Spleen (tissue), 11 donors: Measurements from ENCODE around the gene PITPNM1. TPM values are rescaled to one million over a fixed set of nuclear protein-coding genes. Genes with fewer than 3 reads are reported as not detected.

Source experiments
- DNase-seq: peaks from one replicate; pipeline ENCODE4 v3.0.0-alpha.2; 2020
- H3K27ac ChIP-seq, 8 donors: fragments of 200-600 bp; sonication (generic) in 7 of 8; 1 replicate in 4 of 8; 2 replicates in 4 of 8; pipeline versions ENCODE4 v1.5.0 to v1.8.0; 2016 to 2021; ENCODE audit warnings: inconsistent platforms in 4 of 8, mild to moderate bottlenecking in 4 of 8, moderate library complexity in 1 of 8
- H3K27me3 ChIP-seq, 7 donors: fragments of 200-600 bp; sonication (generic) in 6 of 7; replicated peaks in 1 of 7; 1 replicate in 4 of 7; 2 replicates in 3 of 7; pipeline versions ENCODE4 v1.5.0 to v1.8.0; 2016 to 2021; ENCODE audit warnings: inconsistent platforms in 3 of 7, mild to moderate bottlenecking in 1 of 7
- H3K36me3 ChIP-seq, 6 donors: fragments of 200-600 bp; sonication (generic) in 5 of 6; 1 replicate in 4 of 6; 2 replicates in 2 of 6; pipeline versions ENCODE4 v1.5.0 to v1.8.0; 2016 to 2021; ENCODE audit warnings: inconsistent platforms in 2 of 6
- H3K4me1 ChIP-seq, 6 donors: fragments of 200-600 bp; sonication (generic) in 5 of 6; 1 replicate in 3 of 6; 2 replicates in 3 of 6; pipeline versions ENCODE4 v1.5.0 to v1.8.0; 2016 to 2021; ENCODE audit warnings: inconsistent platforms in 3 of 6
- H3K4me3 ChIP-seq, 8 donors: fragments of 200-600 bp; sonication (generic) in 7 of 8; 1 replicate in 4 of 8; 2 replicates in 4 of 8; pipeline versions ENCODE4 v1.5.0 to v1.8.0; 2016 to 2021; ENCODE audit warnings: inconsistent platforms in 4 of 8, mild to moderate bottlenecking in 4 of 8, moderate library complexity in 2 of 8
- H3K9me3 ChIP-seq, 8 donors: fragments of 200-600 bp; sonication (generic) in 7 of 8; 1 replicate in 4 of 8; 2 replicates in 4 of 8; pipeline versions ENCODE4 v1.5.0 to v1.8.0; 2016 to 2021; ENCODE audit warnings: inconsistent platforms in 4 of 8
- POLR2A ChIP-seq, 3 donors: fragments of 450-650 bp; IDR thresholded peaks; one replicate each; pipeline ENCODE4 v1.5.1; 2017; ENCODE audit warnings: antibody characterized with exemption in 3 of 3, mild to moderate bottlenecking in 1 of 3
- POLR2AphosphoS5 ChIP-seq, 3 donors: sonication (generic); formaldehyde crosslinking; IDR thresholded peaks; one replicate each; pipeline ENCODE4 v1.5.1; 2017; ENCODE audit warnings: antibody characterized with exemption in 3 of 3
- WGBS, 5 donors: extraction: QIAGEN DNeasy Blood & Tissue Kit in 3 of 5; methylation state at CpG; one replicate each; pipeline versions ENCODE4 v1.1.5 to v1.1.7; 2013 to 2018; 5-methylcytosine and 5-hydroxymethylcytosine counted together
- intact Hi-C: fragments of 100-400 bp; cut with DNase I; formaldehyde crosslinking; loops from one replicate; pipeline ENCODE4 v1.15.0; 2023; ENCODE audit warnings: low total_unique reads
- polyA plus RNA-seq, 3 donors: library from polyadenylated mRNA; stranded (reverse); fragments of 200-250 nt; gene quantifications; one replicate each; pipeline ENCODE4 v1.2.1, GENCODE V29; 2013
- total RNA-seq, 7 donors: library from RNA; depleted of rRNA in 3 of 7; stranded (reverse); fragments of >200 nt in 3 of 7; fragmentation: NEBNext Ultra II Directional in 4 of 7; extraction: Animal tissue kit (Norgen Biotek cat#: 25700) in 4 of 7; gene quantifications; one replicate each; pipeline versions ENCODE4 v1.1.0 to v1.2.1, GENCODE V29; 2016 to 2021
- TF ChIP-seq, protein P1 (sequence below), 11 experiments: fragments of 200-600 bp in 7 of 11; fragments of 450-650 bp in 4 of 11; sonication (generic) in 4 of 11; IDR thresholded peaks in 8 of 11; conservative IDR thresholded peaks in 3 of 11; 1 replicate in 7 of 11; 2 replicates in 4 of 11; pipeline versions ENCODE4 v1.4.0 to v1.8.0; 2016 to 2021; ENCODE audit warnings: antibody characterized with exemption in 11 of 11, inconsistent platforms in 4 of 11, mild to moderate bottlenecking in 1 of 11
- donor health status: healthy with polysubstance abuse.
- donor health status: DM: no; HTN: no; CAD: no; lungs with moderate emphysema.
- donor health status: DM: no; HTN: no; CAD: no.
- donor health status: Bipolar disorder and iron deficiency.
- donor health status: healthy.
- donor health status: DM: no; HTN: no; CAD: no.
- donor health status: DM: yes; HTN: yes; CAD: no.

The PITPNM1 gene
- total and polyA plus RNA-seq, 10 donors: 17.8 to 86.9 (median 64.9) TPM

DNA sequence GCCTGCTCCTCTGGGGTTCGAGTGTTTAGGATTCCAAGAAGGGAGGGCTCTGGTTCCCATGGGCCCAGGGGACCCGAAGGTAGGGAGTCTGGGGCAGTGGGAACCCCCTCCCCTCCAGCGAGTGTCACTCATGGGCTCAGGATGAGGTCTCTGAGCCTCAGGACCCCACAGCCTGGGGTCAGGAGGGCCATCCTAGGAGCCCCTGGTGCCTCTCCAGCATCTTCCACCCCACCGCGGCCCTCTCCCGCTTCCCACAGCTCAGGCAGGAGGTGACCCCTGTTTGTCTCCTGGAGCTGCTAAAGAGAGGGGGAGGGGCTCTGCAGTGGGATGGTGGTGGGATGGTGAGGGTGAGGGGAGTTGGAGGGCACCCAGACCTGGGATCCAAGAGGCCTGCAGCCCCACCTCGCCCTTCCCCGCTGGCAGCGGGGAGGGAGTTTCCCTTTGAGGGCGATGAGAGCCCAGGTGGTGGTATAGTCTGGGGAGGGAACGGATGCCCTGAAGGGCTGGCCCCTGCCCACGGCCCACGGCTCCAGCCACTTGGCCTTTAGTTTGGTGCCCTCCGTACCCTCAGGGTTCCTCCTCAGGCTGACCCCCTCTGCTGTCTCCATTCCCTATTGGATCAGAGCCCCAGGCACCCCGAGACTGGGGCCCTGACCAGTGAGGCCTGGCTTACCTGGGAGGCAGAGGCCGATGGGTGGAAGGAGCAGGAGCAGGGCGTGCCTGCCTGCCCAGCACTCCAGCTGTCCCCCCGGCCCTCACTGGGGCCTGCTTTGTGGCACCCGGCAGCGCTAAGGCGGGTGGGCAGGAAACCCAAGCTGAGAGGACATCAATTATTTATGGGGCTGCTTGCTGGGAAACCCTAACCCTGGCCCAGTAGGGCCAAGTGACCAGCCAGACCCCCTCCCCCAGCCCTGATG, 51.1 kb downstream of the PITPNM1 start:
- H3K9me3 ChIP-seq: no peaks in the 10 kb centered on the region
- no peaks in the 10 kb centered on the region for H3K27me3 ChIP-seq
- no peak overlapping the region for H3K27ac ChIP-seq
- peaks cover 11 to 90% (median 51%) of the 10 kb centered on the region in 6 donors for H3K4me1 ChIP-seq
- TF ChIP-seq POLR2AphosphoS5 (IDR thresholded peaks at IDR 0.05) (no peak), POLR2A (IDR thresholded peaks at IDR 0.05) (no peak)
- TF ChIP-seq, protein P1, sequence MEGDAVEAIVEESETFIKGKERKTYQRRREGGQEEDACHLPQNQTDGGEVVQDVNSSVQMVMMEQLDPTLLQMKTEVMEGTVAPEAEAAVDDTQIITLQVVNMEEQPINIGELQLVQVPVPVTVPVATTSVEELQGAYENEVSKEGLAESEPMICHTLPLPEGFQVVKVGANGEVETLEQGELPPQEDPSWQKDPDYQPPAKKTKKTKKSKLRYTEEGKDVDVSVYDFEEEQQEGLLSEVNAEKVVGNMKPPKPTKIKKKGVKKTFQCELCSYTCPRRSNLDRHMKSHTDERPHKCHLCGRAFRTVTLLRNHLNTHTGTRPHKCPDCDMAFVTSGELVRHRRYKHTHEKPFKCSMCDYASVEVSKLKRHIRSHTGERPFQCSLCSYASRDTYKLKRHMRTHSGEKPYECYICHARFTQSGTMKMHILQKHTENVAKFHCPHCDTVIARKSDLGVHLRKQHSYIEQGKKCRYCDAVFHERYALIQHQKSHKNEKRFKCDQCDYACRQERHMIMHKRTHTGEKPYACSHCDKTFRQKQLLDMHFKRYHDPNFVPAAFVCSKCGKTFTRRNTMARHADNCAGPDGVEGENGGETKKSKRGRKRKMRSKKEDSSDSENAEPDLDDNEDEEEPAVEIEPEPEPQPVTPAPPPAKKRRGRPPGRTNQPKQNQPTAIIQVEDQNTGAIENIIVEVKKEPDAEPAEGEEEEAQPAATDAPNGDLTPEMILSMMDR (IDR thresholded peaks at IDR 0.05 in 8 of 11, conservative IDR thresholded peaks at IDR 0.05 in 3 of 11): no peak
- 79 to 86% (median 82%) methylated on average over 17 to 21 of the region's 21 CpGs for WGBS, 5 donors
- no peak for DNase-seq
- no peaks in the 10 kb centered on the region for H3K36me3 ChIP-seq
- H3K4me3 ChIP-seq: no peak overlapping the region
- intact Hi-C loops: no loop called here

DNA sequence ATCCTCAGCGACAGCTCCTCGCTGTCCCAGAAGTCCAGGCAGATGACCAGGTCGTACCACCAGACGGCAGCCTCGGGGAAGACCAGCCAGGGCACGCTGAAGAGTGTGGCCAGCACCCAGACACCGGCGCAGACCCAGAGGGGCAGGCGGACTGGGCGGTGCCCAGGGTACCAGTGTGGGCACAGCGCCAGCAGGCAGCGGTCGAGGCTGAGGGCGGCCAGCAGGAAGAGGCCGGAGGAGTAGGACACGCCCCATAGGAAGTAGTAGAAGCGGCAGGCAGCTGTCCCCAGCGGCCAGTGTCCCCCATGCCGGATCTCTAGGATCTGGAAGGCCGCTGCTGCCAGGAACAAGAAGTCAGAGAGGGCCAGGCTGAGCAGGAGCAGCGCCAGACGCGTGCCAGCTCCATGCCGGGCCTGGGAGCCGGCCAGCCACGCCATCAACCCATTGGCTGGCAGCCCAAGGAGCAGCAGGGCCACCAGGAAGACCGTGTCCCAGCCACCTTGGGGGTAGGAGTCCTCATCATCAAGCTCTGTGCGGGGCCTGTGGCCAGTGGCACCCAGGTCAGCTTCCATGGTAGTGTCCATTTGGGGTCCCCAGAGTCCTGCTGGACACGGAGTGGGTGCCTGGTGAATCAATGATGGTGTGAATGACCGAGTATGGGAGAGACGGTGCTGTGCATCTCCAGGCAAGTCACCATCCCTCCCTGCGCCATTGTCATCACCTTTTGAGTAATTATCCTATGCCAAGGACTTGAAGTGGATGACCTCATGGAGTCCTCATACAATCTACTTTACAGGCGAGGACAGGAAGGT, 52.8 kb downstream of the PITPNM1 start, which contains the start of gene GPR152:
TSS of gene GPR152 (minus strand) at position 589 of the 812 bp plus-strand sequence. CDS start at position 584, 5 bp downstream.
- TF ChIP-seq, protein P1 (IDR thresholded peaks at IDR 0.05 in 8 of 11, conservative IDR thresholded peaks at IDR 0.05 in 3 of 11): peak in 5 of 11 experiments; percentile 10 to 41 (median 25)
- TF ChIP-seq POLR2A (IDR thresholded peaks at IDR 0.05): no peak
- TF ChIP-seq POLR2AphosphoS5 (IDR thresholded peaks at IDR 0.05): peak; percentile 66 to 85 (median 78)
- peak; percentile 85 for DNase-seq
- intact Hi-C loops: no loop called here
- H3K4me3 ChIP-seq: peak within 1 kb of the TSS in 4 of 8 donors; percentile 10 to 49 (median 19)
- H3K27ac ChIP-seq: peak within 1 kb of the TSS in 6 of 8 donors; percentile 50 to 74 (median 64)
- H3K36me3 ChIP-seq: no peaks in the 10 kb centered on the region
- WGBS, 5 donors: 69 to 81% (median 75%) methylated on average over 21 to 33 of the region's 33 CpGs
- no peaks in the 10 kb centered on the region for H3K27me3 ChIP-seq
- no peaks in the 10 kb centered on the region for H3K9me3 ChIP-seq
- peaks cover 11 to 89% (median 65%) of the 10 kb centered on the region in 6 donors for H3K4me1 ChIP-seq

DNA sequence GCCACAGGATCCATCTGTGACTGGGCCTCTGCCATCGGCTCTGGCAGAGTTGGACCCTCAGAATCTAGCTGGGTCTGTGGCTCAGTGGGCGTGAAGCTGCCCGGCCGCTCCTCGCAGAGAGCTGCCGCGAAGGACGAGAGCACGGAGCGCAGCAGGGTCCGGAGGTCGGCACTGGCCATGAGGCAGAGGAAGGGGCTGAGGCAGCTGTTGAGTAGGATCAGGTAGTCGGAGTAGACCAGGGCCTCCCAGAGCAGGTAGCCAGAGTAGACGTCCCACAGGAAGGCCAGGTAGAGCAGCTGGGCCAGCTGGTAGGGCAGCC, 53.5 kb downstream of the PITPNM1 start:
- H3K36me3 ChIP-seq: no peaks in the 10 kb centered on the region
- peaks cover 15 to 90% (median 72%) of the 10 kb centered on the region in 6 donors for H3K4me1 ChIP-seq
- intact Hi-C loops: no loop called here
- H3K27ac ChIP-seq: peak overlapping the region in 6 of 8 donors; percentile 50 to 74 (median 64)
- WGBS, 5 donors: 90 to 93% (median 92%) methylated on average over 14 of the region's 14 CpGs
- no peaks in the 10 kb centered on the region for H3K27me3 ChIP-seq
- no peak for TF ChIP-seq POLR2A (IDR thresholded peaks at IDR 0.05)
- no peak overlapping the region for H3K4me3 ChIP-seq
- no peaks in the 10 kb centered on the region for H3K9me3 ChIP-seq
- DNase-seq: no peak

DNA sequence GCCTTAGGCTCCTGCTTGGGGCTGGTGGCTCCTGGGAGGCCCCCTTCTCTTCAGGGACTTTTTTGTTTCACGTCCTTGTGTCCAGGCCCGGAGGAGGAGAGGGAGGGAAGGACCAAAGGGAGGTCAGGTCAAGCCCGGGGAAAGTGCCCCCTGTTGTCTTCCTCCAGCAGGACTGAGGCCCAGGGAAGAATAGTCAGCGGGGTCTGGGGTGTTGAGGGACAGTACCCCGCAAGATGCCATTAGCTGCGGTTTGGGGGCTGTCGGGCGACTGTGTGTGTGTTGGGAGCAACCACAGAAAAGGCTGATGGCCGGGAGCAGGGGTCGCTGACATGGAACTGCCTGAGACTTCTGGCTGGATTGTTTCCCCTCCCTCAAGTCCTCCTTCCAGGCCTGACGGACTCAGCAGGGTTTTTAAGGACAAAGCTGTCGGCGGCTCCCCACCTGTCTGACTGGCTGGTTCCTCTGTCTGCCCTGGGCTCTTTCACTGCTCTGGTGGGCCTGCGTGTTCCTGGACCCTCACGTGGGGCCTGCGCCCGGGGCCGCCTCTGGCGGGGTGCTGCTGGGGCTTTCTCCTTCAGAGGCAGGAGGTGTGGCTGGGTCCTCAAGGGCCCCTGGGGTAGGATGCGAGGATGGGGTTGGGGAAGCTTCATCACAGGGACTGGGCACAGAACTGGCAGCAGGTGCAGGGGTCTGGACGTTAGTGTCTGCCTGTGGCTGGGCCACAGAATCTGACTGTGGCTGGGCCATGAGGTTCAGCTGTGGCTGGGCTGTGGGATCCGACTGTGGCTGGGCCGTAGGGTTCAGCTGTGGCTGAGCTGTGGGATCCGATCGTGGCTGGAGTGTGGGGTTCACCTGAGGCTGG, 54.1 kb downstream of the PITPNM1 start:
- Histone ChIP-seq H3K36me3 (no peaks in the 10 kb centered on the region), H3K27me3 (no peaks in the 10 kb centered on the region), H3K9me3 (no peaks in the 10 kb centered on the region), H3K4me1 (peaks cover 18 to 96% (median 77%) of the 10 kb centered on the region in 6 donors), H3K4me3 (no peak overlapping the region), H3K27ac (peak overlapping the region in 5 of 8 donors; percentile 33 to 74 (median 58))
- TF ChIP-seq POLR2AphosphoS5 (IDR thresholded peaks at IDR 0.05) (no peak), POLR2A (IDR thresholded peaks at IDR 0.05) (no peak)
- TF ChIP-seq, protein P1 (IDR thresholded peaks at IDR 0.05 in 8 of 11, conservative IDR thresholded peaks at IDR 0.05 in 3 of 11): no peak
- no peak for DNase-seq
- 80 to 93% (median 91%) methylated on average over 19 to 25 of the region's 25 CpGs for WGBS, 5 donors
- intact Hi-C loops: no loop called here
